Fibroblast of skin of abdomen (primary cell): Measurements from ENCODE around the gene FOXJ1.

Source experiments
- DNase-seq: peaks from one replicate; pipeline ENCODE4 v3.0.0-alpha.2; 2013

Gene FOXJ1

DNA sequence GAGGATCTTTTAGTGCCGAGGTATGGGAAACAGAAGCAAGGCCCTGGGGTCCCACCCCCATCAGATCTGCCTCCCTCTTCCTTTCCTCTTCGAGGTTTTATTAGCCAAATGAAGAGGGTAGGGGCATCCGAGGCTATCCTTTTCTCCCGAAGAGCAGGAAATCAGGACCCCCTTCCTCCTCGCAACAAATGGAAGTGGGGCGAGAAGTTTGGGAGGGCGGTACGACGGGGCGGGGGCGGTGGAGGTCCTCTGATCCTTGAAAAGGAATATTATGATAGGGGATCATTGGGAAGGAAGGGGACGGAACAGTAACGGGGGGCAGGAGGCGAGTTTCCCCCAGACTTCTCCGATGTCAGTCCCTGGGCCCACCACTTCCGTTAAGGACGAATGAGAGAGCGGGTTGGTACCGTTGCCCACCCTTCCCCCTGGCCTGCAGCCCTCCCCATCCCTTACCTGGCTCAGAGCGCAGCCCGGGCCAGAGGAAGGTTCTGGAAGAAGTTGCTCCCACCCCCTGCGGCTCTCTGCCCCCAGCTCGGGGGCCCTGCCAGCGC lies 309 bp downstream of the FOXJ1 start:
- no peak for DNase-seq

DNA sequence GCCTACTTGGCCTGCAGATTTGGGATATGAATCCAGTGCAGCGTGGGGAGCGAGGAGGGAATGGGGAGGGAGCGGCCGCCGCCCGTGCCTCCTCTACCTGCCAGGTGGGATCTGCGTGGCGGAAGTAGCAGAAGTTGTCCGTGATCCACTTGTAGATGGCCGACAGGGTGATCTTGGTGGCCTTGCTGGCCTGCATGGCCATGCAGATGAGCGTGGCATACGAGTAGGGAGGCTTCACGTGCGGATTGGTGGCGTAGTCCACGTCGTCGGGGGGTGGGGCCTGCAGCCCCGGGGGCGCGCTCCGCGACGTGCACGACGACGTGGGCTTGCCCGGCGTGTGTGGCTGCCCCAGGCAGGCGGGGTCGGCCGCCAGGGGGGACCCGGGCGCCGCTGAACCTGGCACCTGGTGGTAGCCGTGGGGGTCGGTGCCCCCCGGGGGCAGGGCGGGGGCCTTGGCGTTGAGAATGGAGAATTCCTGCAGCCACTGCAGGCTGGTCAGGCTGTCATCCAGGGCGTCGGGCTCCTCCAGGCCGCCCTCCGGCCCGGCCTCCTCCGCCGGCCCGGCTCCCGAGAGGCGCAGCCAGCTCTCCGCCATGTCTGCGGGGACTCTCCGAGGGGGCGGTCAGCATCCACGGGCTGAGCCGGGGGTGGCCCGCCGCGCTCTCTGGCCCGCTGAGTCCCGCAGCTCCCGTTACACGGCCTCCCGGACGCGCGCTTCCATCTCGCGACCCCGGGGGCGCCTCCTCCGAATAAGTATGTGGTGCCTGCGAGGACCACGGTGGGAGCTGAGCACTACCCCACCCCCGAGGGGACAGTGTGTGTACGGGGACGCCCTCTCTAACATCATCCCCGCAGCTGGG lies 1.0 kb downstream of the FOXJ1 start:
- DNase-seq: no peak

DNA sequence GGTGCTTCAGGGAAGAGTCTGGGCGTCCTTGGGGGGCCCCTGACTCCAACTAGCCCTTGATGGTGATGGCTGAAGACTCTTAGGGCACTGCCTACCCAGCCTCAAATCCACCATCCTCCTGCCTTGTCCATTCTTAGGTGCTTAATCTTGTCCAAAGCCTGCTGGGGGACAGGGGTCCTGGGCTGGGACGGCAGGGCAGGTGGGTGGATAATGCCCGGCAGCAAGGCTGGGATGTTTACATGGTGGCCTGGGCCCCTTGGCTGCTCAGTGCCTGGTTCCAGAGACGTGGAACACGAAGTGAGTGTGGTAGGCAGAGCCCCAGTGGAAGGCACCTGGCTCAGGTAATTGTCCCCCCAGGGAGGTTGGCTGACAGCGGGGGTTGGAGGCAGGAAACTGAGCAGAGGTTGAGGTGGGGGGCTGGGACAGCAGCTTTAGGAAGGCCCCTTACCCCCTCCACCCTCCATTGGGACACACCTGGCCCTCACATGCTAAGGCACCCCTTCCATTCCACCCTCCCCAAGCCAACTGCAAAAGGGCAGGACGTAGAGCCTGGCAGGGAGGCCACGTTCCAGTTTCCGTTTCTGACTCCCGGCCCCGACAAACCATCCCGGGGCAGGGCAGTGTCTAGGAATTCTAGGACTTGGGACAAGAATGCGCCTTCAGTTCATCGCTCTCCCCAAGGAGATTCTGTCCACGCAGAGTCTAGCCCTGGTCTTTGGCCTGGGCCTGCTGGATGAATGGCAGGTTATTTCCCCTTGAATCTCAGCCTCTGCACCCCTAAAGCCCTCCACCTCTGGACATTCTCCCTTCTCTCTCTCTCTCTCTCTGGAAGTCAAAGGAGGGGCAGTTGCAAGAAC lies 1.9 kb downstream of the FOXJ1 start:
- no peak for DNase-seq

DNA sequence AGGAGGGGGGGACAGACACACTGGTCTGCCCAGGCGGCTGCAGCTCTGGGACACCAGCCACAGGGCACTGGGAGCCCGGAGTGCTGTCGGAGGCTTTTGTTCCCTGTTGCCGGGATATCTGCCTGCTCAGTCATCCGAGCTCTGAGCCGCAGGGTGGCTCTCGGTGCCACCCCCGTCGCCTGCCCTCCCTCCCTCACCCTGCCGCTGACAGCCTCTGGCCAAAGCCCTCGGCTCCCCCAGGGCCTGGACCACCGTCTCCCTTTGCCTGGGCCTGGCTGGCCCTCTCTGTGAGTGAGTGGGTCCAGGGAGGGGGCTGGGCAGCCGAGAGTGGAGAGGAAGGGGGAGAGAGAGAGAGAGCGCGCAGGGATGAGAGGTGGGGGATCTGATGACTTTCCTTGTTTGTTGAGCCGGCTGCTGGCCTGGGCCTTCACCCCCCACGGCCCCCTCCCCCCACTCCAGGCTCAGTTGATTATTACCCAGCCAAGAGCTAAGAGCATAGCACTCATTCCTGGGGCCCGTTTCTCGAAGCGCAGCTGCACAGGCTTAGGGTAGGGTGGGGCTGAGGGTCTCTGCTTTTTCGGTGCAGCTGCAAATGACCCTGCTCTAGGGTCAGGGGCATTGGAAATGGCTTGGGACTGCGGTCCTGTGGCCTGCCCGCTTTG lies 2.7 kb downstream of the FOXJ1 start:
- DNase-seq: no peak

DNA sequence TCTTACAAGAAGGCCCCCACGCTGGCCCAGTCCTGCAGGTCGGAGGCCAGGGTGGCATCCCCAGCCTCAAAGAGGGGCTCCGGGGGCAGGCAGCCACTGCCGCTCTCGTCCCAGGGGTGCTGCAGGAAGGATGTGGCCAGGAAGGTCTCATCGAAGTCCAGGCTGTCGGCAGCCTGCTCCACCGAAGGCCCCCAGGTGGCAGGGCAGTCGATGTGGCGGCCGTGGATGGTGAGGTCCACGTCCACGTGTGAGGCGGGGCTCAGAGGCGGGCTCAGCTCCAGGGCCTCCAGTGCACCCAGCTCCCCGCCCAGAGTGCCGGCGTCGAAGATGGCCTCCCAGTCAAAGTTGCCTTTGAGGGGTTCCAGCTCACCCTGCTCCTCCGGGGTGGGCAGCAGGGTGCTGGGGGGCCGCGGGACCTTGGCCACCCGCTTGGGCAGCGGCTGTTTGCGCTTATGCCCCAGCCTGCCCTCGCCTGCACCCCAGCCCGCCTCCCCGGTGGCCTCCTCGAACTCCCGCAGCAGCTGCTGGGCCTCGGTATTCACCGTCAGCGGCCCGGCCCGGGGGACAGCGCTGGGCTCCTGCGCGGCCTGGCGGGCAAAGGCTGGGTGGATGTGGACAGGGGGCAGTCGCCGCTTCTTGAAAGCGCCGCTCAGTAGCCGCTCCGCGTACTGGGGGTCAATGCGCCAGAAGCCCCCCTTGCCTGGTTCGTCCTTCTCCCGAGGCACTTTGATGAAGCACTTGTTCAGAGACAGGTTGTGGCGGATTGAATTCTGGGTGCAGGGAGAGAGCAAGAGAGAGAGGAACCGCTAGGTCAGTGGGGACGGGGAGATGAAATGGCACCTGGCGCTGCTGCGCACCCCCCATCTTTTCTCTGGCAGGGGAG lies 3.5 kb downstream of the FOXJ1 start:
- DNase-seq: no peak

DNA sequence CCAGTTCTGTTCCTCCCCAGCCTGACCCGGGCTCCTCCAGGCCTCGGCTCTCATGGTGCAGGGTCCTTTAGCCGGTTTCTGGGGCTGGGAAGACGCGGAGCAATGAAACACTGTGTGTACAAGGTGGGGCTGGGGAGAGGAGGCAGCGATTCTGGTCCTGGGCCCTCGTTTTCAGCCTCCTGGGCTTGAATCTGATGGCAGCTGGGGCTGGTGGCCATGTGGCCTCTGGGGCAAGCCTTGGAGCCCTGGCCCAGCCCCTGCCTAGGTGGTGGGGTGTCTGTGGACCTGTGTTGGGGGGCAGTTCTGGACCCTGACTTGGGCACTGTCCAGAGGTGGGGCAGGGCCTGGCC lies 4.1 kb downstream of the FOXJ1 start:
- DNase-seq: no peak

DNA sequence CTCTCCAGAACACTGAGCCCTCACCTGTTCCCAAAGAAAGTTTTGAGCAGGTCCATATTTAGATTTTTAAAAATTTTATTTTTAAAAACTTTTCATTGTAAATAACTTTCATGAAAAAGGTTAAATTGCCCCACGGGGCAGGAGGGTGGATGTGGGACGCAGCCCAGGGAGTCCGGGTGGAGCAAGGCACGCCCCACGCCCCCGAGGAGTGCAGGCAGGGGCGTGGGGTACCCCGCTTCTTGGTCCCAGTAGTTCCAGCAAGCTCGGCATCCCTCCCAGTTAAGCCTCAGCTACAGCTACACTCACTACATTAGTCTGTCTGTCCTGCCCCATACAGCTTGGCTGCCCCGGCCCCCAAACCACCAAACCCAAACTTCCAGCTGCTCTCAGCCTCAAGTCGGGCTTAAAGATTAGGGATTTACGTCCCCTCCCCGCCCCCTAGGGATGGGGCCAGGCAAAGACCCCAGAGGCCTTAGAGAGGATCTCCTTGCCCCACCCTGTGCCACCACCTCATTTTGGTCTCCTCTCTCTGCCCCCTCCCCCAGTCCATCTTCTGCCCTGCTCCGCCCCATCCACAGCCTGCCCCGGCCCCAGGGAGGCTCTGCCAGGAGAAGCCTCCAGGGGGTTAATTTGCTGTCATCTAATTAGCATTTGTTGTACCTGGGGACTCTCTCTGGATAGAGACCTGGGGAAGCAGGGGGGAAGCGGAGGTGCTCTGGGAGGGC lies 4.6 kb downstream of the FOXJ1 start:
- DNase-seq: no peak

DNA sequence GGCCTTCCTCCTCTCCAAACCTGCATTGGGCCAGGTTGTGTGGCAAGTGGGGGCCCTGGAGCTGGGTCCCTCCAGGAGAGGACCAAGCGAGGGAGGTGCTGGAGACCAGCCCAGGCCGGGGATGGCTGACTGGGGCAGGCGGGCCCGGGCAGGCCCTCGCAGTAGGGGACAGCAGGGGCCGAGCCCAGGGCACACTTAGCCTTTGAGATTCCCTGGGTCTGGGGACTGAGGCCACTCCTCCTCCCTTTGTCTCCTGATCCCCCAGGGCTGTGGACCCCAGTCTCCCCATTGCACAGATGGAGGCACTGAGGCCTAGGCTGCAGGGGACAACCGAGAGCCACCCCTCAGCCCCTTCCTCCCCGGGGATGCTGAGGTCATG lies 5.2 kb downstream of the FOXJ1 start:
- DNase-seq: no peak

DNA sequence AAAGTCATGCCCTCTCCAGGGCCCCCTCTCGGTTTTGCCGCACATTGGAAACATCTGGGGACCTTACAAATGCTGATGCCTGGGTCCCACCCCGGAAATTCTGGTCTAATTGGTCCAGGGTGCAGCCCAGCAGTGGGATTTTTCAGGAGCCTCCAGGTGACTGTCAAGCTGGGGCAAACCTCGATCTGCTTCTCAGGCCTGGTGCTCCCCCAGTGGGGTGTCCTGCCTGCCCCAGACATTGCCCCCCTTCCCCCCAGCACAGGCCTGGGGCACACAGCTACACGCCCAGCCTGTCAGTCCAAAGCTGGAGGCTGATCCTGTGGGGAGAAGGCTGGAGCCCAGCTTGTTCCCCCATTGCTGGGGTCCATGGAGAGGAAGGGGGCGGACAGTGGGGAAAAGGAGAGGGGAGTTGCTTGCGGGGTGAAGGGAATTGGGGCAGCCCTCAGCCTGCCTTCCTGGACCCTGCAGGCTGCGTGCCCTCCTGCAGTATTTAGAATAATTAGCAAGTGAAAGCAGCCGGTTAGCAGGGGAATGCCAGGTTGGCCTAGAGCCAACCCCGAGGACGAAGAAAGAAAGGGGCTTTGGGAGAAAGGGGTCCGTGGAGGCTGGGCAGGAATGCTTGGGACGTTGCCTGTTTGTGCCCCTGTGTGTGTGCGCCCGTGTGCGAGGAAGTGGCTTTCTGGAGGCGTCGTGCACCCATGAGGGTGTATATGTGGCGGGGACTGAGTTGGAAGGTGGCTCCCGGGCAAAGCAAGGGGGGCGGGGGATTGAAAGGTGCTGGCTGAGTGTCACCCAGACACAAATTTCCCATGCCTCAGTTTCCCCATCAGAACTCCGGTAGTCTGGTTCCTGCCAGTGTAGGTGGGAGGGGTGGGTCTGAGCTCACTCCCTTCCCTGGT lies 5.9 kb downstream of the FOXJ1 start:
- DNase-seq: no peak

DNA sequence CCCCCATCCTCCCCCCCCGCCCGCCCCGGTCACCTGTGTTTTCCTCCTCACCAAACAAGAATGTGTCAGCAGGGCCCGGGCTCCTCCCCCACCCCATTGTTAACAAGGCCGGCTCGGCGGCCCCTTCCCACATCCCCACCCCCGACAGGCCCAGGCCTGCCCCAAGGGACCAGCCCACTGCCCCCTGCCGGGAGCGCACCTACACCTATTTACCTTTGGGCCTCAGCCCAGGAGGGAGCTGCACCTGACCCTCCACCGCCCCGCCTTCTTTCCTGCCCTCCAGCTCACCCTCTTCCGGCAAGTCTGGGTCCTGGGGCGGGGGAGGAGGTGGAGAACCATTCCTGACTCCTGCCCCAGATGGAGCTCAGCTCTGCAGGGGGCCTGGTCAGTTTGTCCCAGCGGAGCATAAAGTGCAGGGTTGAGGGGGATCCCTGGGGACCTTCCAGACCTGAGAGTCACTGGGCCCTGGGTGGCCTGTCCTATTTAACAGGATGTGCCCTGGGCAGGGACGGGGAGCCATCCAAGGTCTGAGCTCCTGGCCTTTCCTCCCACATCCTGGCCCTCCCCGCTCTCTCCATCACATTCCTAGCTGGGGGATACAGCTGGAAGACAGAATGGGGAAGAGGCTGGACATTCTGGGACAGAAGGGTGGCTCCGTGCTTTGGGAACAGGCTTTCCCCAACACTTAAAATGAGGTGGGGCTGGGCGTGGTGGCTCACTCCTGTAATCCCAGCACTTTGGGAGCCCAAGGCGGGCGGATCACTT lies 8.3 kb downstream of the FOXJ1 start:
- DNase-seq: no peak

DNA sequence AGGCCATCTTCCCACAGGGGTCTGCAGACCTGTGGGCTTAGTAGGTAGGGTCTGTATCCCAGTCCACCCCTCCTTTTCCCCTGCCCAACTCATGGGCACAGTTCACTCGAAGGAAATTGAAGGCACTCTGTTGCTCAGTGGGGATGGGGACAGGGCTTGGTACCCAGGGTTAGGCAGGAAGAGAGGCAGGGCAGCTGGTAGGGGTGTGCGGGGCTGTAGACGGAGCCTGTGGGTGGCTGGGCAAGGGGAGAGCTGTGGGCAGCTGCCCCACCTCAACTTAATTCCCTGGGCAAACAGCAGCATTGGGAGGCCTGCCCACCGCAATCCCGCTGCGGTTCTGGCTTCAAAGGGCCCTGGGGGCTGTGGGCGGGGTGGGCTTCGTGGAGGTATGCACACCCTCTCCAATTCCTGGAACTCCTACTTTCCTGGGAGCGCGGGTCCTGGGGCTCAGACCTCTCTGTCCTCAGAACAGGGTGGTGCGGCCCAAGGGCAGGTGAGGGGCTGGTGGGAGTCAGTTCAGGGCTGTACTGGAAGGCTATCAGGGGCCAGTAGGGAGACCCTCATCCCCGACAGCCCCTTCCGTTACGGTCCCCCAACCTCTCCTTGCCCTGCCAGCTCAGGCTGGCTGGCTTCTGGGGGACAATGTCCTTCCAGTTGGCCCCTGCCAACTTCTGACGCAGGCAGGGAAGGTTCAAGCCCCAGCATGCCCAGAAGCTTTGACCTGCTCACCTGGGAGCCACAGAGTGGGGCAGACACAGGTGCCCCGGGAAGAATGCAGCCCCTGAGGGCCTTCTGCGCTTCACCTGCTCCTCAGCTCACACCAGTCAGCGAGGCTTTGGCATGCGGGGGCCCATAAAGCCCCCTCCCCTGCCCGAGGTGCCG lies 9.1 kb downstream of the FOXJ1 start:
- no peak for DNase-seq

DNA sequence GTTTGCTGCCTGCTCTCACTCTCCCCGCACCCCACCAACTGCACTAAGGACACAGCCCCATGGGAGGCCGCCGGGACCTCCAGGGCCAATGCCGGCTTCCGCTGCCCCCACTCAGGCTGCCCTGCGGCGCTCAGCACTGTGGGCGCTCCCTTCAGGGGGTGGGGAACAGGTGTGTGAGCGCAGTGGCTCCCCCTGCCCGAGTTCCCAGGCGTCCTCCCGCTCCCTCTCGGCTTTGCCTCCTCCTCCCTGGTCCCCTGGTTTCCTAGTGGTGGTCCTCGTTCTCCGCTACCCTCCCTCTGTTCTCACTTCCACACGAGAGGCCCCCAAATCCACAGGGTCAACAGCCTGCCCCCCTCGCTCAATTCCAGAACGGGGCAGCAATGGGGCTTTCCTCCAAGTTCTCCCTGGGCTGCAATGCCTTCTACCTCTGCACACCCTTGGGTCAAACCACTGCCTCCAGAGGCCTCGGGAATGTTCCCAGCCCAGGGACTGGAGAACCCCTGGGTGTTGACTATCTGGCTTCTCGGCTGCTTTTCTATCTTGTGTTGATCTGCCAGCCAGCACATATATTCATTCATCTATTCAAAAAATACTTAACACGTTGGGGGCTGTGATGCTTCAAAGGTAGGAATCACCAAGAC lies 9.9 kb downstream of the FOXJ1 start:
- DNase-seq: no peak

DNA sequence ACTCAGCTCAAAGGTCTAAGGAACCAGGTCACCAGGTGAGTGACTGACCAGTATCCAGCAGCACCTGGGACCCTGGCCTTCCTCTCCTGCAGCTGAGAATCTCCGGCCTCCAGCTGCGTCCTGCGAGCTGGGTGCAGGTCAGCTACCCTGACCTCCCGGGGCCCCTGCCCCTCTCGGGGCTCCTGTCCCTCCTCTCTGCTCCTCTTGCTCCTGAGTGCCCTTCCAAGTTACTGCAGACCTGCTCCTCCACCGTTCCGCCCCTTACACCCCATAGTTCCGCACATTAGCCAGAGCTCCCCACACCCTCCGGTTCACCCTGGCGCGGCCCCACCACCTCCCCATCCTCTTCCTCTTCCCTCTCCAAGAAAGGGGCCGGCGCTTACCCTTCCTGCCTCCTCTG lies 10.6 kb downstream of the FOXJ1 start:
- DNase-seq: no peak

DNA sequence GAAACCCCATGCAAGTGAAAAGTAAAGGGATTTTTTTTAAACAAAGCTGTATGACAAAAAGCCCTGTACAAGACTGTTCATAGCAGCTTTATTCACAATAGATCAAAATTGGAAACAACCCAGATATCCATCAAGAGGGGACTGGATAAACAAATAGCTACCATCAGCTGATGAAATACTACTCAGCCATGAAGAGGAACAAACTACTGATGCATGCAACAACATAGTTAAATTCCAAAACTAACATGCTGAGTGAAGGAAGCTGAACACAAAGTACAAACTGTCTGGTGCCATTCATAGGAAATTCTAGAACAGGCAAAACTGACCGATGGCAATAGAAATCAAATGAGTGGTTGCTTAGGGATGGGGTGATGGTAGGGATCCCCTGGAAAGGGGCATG lies 15.1 kb downstream of the FOXJ1 start:
- no peak for DNase-seq

DNA sequence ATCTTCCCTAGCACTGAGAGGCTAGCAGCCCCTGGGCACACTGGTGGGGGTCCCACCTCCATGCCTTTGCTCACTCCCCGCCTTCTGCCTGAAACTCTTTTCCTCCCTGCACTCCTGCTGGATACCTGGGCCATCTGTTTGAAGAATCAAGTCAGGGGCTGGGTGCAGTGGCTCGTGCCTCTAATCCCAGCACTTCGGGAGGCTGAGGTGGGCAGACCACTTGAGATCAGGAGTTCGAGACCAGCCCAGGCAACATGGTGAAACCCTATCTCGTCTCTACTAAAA lies 15.7 kb downstream of the FOXJ1 start:
- DNase-seq: no peak

DNA sequence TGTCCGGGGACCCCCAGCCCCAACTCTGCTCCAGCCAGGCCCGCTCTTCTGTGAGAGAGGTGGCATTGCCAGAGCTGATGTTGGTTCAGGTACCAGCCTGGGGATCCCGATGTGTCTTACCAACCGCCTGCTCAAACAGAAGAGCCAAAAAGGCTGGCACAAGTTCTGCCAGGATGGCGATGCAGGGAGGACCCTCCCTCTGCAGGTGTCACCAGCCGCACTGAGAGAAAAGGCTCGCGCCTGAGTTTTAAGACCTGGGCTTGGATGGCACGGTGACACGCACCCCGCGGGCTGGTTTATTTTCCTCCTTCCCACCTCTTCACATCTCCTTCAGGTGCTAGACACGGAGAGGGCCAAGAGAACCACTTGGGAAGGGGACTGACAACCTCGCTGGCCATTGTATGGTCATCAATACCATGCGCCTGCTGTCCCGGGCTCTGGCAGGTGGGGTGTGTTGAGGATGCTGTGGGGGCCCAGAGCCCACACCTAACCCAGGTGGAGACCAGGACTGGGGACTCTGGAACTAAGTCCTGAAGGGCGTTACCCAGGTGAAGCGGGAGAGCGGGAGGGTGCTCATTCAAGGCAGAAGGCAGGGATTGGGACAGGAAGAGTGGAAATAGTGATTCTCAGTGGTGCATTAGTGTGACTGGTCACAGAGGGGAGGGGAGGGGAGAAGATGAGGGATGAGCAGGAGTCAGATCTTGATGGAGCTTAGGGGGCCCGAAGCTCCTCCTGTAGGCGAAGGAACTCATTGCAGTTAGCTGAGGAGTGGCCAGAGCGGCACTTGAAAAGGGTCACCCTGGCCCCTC lies 16.3 kb downstream of the FOXJ1 start:
- no peak for DNase-seq
